ENCODE results near the gene PFDN4.

PFDN4 gene

GRCh38 chr20:54173653-54174456 lies 34.0 kb upstream of the PFDN4 start, which contains the start of gene CYP24A1:
CYP24A1 (minus strand) TSS chr20:54173986; CDS start chr20:54173579, 407 bp downstream.
- no peak for DNase-seq

DNA sequence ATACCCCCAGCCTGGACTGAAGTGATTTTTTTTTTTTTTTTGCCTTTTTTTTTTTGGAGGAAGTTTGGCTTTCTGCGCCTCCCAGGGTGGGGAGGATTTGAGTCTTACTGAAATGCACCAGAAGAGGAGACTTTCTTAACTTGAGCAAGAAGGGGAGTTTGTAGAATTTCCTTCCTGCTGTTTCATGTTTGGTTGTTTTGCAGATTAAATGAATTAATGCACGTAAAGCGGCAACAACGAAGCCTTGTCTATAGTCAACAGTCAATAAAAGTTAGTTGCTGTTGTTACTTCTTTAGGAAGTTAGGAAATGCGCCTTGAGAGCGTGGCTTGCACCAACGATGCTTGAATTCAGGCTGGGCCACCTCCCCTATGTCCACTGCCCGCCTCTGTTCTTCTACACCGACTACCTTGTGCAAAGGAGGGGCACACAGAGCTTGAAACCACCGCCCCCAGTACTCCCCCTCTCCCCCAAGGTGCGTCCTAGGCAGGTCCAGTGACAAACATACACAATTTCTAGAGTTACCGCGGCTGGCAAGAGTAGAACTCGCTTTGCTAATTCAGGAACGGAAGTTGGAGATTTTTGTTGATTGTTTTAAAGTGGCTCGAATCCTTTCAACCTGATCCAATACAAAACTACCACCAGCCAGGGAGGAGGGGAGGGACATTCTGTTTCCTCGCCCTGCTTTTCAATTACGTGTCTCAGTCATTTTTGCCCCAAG lies 33.3 kb upstream of the PFDN4 start:
- DNase-seq = no peak

GRCh38 chr20:54176610-54177009 lies 31.3 kb upstream of the PFDN4 start:
- no peak for DNase-seq

GRCh38 chr20:54177378-54177777 lies 30.5 kb upstream of the PFDN4 start:
- no peak for DNase-seq

DNA sequence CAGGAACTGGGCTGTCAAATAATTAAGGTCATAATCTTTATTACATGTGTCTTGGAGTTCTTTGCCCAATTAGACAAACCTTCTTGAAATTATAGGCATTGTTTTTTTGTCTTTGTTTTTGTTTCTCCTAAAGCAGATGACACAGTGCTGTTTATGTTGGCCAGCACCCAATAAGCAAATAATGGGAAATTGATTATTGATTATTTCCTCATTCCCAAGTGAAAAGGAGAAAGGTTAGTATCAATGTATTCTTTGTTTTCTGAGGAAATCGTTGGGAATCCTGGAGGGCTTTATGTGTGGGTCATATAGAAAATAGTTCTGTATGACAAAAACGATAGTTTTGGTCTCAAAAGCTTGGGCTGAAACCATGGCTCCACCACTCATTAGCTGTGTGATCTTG lies 29.6 kb upstream of the PFDN4 start:
- DNase-seq = no peak

- DNase-seq = no peak
Measured at GRCh38 chr20:54179946-54180345, 27.9 kb upstream of the PFDN4 start.

- no peak for DNase-seq
Measured at GRCh38 chr20:54180931-54181330, 27.0 kb upstream of the PFDN4 start.

DNA sequence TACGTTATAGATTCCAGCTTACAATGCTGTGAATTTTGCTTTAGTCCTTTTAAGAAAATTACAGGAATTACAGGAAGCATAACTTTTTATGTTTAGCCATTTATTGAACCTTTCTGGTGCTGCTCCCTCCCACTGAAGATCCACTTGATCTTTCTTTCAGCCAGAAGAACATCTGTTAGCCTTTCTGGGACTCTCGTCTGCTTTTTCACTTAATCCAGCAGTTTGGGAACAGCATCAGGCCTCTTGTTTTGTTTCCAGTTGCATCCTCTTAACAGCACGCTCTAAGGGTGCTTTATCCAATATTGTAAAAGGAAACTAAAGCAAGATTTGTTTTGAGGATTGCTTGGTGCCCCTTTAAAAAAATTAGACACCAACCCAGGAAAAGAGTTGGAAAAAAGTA lies 23.8 kb upstream of the PFDN4 start:
- no peak for DNase-seq

- no peak for DNase-seq
Measured at GRCh38 chr20:54184904-54185626, 22.8 kb upstream of the PFDN4 start.

- no peak for DNase-seq
Measured at GRCh38 chr20:54188132-54188849, 19.6 kb upstream of the PFDN4 start.

- DNase-seq = no peak
Measured at GRCh38 chr20:54189630-54190029, 18.3 kb upstream of the PFDN4 start.

DNA sequence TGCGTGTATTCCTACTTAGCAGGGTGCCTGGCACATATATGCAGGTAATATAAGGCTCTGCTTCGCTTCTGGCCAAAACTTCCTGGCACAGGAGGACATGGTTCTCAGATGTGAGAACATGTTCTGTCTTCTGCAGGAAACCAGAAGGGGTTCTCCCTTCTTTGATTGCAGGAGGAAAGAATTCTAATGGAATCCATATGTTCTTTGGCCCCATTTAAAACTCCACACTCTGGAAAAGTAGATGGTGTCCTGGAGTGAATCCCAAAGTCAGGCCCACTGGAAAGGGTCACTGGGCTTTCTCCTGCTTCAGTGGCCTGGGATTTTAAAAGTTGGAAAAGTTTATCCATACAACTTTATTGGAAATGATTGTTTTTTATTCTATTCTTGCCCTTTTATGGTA lies 17.7 kb upstream of the PFDN4 start:
- DNase-seq = no peak

GRCh38 chr20:54193817-54194216 lies 14.1 kb upstream of the PFDN4 start:
- DNase-seq = no peak

DNA sequence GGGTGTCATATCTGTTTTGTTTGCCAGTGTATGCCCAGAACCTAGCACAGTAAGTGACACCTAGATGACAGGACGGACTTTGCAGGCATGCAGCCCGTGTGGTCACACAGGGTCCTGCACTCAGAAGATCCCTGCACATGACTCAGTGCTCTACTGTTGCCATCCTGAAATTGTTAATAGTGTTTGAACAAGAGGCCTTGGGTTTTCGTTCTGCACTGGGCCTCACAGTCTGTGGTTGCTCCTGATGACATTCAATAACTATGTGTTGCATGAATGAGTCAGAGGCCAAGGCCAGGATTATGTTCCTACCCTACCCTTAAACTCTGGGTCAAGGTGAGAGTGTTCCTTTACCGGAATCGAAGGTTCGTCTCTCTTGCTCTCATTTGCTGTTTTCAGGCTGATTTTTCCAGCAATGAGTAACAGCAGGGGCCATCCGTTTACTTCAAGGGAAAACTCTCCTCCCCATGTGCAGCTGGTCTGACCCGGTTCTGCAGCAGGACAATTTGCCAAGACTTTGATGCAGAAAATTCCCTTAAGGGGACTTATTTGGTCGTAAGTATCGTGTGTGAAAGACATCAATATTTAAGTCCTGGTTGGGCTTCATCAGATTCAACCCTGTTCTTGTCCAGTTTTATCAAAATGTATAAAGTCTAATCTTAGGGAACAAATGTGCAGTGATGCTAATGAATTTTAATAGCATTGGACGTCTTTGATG lies 13.0 kb upstream of the PFDN4 start:
- no peak for DNase-seq

DNA sequence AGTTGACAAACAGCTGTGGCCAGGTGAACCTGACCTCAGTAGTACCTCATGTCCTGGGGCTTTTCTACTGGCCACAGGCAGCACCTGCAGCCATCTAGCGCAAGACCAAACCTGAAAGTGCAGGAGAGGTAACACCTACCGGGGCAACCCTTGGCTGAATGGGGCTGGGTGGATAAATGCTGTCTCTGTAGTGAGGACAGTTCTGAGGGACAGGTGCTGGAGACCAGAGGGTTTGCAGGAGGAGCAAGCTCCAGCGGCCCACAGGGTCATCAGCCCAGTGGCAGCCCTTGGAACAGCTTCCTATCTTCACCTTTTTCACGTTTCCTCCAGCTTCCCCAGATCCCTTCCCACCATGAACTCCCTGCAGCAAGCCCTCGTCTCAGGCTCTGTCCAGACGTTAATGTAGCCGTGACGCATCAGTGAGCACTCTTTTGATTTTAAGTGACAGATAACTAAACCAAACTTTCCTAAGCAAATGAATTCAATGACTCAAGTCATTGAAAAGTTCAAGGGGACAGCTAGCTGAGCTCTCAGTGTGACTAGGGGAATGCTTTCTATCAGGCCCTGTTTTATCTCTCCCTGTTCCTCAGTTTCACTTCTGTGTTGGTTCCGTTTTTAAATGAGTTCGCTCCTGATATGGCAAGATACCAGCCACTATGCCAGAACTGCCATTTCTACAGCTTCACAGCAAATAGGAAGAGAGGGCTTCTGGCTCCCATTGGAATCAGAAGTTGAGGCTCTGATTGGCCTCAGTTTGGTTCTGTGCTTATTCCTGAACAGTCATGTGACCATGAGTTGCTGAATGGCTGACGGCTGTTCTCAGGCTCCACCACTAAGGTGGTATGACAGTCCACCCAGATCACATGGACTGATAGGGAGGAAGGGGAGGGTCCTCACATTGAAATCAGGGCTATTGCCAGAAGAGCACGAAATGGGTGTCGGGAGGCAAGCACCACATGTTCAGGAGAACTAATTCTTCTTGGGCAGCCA lies 12.1 kb upstream of the PFDN4 start:
- no peak for DNase-seq

DNA sequence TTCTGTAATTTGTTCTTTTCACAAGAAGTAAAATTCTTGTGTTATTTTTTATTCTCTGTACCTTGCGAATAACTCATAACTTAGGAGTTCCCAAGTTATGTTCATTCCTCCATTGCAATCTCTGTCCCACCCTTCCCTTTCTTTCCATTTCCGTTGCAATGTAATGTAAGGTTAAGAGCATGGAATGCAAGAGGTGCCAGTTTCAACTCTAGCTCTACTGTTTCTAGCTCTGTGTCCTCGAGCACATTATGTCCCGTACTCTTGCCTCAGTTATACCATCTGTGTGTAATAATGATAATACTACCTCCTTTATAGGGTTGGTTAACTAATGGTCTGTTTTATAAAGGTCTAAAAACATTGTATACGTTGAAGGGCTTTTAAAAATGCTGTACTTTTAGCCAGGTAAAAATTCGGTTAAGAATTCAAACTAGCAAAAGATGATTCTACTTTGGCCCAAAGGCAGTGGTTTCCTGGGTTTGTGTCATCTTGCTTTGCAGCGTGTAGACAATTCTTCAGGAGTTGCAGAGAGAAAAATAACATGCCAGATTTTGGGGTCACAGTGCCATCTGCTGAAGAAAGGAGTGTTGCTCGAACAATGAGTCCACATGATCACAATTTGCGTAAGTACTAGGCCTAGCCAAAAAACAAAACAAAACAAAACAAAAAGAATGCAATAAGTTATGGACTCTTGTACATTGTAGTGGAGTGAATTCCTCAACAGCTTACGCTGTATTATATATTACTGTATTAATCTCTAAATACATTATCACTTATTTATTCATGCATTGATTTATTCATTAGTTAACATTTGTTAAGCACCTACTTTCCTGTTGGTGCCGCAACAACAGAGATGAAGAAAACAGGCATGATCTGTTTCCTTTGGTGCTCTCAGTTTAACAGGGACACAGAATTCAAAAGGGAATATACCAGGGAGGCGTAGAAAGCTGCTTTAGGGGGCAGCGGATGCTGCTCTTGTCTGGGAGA lies 10.0 kb upstream of the PFDN4 start:
- no peak for DNase-seq

DNA sequence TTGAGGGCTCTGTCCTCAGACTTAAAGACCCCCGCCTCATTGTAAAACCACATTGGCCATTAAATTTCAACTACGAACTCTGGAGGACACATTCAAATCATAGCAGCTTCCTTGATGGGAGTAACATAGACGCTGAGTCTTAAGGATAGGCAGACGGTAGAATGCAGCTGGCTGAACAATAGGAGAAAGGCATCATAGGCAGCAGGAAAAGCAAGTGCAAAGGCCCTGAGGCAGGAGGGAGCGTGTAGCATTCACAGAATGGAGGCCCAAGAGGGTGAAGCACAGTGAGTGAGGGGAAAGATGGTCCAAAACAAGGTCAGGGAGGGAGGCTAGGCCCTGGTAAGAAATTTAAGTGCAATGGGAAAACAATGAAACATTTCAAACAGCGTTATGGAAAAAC lies 8.6 kb upstream of the PFDN4 start:
- no peak for DNase-seq

GRCh38 chr20:54199721-54200176 lies 8.1 kb upstream of the PFDN4 start:
- DNase-seq = peak; percentile 71

- DNase-seq = no peak
Measured at GRCh38 chr20:54200487-54201267, 7.2 kb upstream of the PFDN4 start.

Data from CD4-positive, alpha-beta T cell treated with Interleukin-17A for 1 hour (primary cell).